ENCODE data around the gene DFFB.

The DFFB gene

DNA sequence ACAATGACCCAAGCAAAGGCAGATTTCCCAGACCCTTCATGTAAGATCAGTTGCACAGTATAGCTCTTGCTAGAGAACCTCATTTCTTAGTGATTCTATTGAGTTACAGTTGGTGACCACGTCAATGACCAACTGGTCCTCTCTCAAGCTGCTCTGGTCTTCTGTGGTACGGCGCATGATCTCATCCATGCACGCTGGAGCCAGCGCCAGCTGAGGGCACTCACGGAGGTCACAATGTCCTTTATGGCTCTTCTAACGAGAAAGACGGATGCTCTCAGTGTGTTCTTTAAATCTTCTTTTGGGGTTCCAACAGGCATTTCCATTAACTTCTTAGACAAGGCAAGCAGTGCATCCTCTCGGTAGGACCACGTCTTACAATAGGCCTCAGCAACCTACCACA is 22.6 kb upstream of the DFFB start:
- no peak for DNase-seq

DNA sequence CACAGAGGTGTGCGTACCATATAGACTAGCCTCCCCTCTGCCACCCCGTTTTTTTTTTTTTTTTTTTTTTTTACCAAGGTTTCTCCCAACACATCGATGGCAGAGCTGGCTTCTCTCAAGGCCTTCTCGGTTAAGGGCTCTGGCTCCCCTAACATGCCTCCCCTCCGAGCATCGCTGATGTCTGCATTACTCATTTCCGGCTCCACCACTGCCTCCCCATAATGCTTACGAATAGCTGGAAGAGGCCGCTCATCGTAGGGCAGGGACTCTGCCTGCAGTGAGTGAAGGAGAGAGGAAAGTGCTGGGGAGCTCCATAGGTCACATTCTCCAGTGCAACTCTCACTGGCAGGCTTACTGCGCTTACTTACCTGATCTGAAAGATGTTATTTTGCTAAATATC is 20.9 kb upstream of the DFFB start:
- DNase-seq, result no peak

- DNase-seq, result no peak
Measured at GRCh38 chr1:3837200-3837599, 20.1 kb upstream of the DFFB start.

- no peak for DNase-seq
Measured at GRCh38 chr1:3837685-3838084, 19.6 kb upstream of the DFFB start.

DNA sequence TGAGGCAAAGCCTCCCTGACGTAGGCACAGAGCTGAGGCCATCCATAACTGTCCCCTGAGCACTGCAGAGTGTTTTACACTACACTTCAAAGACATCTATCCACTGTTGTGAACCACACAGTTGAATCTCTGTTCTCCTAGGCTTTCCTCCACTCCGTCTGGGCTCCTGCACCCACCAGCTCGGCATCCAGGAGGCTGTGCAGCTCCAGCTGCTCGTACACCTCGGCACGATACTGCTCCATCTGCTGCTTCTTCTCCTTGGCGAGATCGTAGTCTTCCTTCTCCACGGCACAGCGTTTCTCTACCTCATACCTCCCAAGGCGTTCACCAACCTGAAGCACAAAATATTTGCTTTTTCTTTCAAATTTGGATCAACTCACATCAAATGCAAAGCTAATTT is 18.5 kb upstream of the DFFB start:
- DNase-seq, result no peak

GRCh38 chr1:3841491-3841890 is 15.8 kb upstream of the DFFB start:
- no peak for DNase-seq

DNA sequence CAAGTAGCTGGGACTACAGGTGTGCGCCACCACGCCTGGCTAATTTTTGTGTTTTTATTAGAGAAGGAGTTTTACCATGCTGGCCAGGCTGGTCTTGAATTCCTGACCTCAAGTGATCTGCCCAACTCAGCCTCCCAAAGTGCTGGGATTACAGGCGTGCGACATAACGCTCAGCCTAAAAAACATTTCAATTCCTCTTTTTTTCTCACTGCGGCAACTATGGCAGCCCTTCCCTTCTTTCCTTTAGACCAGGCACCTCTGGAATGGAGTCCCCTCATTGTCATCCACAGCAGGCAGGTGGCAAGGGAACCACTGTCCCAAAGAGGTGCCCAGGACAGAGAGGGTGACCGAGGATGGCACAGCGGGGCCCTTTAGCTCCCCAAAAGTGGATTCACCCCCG is 14.4 kb upstream of the DFFB start:
- DNase-seq, result no peak

DNA sequence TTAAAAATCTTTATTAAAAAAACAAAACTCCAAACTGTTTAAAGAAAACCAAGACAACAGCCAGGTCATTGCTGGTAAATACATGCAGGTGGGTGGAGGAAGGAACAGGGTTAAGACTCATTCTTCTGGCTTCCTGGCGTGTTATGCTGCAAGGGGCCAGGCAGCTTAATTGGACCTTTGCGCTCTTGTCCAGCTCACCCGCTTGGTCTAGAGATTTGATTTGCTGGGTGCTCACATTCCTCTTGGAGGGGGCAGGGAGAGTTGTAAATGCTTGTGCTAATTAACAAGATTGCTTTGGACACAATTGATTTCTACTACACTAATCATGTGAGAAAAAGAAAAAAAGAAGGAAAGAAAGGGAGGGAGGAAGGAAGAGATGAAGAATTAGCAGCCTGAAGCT is 10.7 kb upstream of the DFFB start:
- no peak for DNase-seq

- no peak for DNase-seq
Measured at GRCh38 chr1:3847081-3847480, 10.2 kb upstream of the DFFB start.

DNA sequence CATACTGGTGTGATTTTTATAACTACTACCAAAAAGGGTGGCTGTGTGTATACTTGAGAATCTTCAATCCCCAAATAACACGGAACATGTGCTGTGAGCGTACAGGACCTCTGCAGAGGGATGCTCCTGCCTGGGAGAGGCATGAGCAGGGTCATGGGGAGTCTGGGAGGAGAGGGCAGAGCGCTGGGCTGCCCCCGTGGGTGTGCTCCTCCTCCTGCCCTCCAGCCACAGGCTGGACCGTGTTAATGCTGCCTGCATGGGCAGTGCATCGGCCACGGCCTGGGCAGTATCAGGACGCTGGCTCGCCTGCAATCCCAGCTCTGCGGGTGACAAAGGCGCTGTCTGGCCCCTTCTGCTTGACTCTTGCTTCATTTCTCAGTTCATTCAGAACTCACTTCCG is 6.4 kb upstream of the DFFB start:
- DNase-seq, result no peak

DNA sequence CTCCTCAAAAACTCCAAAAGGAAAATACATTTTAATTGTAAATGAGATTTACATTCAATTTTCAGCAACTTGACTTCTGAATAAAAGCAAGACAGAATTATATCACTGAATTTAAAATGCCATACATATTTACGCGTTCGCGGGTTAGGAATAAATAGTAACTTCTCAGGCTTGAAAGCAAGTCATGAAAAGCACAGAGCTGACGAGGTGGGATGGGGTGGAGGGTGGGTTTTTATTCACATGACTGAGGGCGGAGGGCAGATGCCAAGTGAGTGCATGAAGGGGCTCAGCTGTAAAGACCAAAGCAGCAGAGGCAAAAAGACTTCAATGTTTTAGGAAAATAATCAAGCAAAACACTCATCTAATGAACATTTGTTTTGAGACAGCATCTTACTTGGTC is 6.0 kb upstream of the DFFB start:
- no peak for DNase-seq

GRCh38 chr1:3852091-3852490 is 5.2 kb upstream of the DFFB start:
- DNase-seq, result no peak

DNA sequence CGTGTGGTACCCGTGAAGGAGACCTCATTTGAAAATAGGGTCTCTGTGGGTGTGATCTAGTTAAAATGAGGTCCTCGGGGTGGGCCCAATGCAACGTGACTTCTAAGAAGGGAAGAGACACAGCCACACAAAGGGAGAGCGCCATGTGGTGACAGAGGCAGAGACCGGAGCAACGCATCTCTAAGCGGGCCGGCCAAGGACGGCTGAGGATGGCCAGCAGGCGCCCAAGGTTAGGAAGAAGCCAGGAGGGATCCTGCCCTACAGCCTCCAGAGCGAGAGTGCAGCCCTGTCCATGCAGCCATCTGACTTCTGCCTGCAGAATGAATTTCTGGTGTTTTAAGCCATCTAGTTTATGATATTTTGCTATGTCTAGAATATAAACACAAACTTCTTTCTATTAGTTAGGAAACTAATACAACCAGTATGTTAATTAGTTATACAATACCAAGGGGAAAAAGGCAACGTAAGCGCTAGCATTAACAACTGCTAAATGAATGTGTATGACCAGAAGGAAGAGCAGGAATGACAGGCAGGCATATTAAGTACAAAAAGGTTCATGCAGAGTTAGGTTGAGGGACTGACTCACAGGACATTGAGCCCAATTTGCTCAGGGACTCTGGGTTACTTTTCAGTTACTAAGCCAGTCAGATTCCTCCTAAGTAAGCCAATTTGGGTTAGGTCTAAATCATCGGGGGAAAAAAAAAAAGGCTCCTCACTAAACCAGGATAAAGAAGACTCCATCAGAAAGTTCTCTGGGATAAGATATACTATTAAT is 4.4 kb upstream of the DFFB start:
- DNase-seq, result no peak

DNA sequence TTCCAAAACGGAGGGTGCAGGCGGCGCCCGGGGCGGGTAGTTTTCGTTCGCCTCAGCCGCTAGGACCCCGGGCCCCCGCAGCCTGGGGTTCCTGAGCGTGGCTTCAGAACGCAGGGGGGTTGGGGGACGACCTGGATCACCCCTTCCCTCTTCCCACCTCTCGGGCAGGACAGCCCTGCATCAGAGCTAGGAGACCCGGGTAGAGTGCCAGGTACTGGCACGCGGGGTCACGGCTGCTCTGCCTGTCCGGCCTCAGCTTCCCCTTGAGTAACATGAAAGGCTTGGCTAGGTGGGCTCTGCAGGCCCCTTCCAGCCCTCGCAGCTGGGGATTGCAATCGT is 484 bp downstream of the DFFB start:
- no peak for DNase-seq

GRCh38 chr1:3858231-3858981 is 1.1 kb downstream of the DFFB start:
- DNase-seq, result no peak

GRCh38 chr1:3863231-3863935 is 6.1 kb downstream of the DFFB start:
- DNase-seq, result no peak

GRCh38 chr1:3864884-3865283 is 7.6 kb downstream of the DFFB start:
- DNase-seq, result no peak

DNA sequence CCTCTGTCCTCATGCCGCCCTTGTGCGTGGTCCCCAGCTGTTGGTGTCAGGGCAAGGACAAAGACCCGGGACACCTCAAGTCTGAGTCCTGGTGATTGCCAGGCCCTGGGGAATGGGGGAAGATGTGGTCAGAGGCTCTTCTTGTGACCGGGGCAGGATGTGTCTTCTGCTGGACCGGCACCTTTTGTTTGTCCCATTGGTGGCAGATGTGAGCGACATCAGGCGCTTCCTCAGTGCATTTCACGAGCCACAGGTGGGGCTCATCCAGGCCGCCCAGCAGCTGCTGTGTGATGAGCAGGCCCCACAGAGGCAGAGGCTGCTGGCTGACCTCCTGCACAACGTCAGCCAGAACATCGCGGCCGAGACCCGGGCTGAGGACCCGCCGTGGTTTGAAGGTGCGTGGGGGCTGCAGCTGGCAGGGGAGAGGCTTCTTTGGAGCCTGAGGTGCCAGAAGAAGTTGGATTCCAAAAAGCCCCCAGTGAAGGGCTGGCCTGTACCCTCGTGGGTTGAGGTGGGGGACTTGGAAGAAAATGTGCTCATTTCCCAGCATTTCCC is 8.4 kb downstream of the DFFB start:
- no peak for DNase-seq

- DNase-seq, result no peak
Measured at GRCh38 chr1:3868464-3869006, 11.3 kb downstream of the DFFB start.

DNA sequence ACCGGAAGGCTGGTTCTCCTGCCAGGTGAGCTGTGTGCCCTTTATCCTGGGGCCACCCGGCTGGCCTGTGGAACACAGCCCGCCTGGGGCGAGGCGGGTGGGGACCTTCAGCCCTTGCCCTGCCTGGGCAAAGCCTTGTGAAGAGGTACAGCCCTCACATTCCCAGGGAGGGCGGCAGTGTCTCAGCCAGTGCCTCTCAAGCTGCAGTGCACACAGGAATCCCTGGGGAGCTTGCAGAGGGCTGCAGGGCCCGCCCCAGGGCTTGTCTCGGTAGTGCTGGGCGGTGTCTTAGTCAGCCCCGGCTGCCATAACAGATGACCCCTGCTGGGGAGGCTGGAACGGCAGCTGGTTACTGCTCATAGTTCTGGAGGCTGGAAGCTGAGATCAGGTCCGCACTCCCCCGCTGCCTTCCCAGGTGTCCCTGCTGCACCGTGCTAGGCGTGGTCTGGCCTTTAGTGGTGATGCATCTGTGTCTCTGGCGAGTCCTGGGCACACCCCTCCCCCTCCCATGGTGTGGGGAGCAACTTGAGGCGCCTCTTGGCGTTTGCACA is 12.6 kb downstream of the DFFB start:
- DNase-seq, result no peak

- DNase-seq, result no peak
Measured at GRCh38 chr1:3871451-3871805, 14.2 kb downstream of the DFFB start.

GRCh38 chr1:3872546-3872945 is 15.3 kb downstream of the DFFB start:
- no peak for DNase-seq

DNA sequence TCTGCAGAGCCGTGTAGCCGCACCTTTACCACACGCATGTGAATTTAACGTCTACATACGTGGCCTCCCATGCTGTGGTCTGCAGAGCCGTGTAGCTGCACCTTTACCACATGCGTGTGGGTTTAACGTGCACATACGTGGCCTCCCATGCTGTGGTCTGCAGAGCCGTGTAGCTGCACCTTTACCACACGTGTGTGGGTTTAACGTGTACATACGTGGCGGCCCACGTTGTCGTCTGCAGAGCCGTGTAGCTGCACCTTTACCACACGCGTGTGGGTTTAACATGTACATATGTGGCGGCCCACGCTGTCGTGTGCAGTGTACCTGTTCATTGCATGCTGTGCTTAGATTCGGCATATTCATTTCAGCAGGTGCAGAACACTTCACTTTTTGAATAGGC is 17.5 kb downstream of the DFFB start:
- DNase-seq, result no peak
